ENCODE results near the gene ADD3.

ADD3 gene

GRCh38 chr10:110168601-110169481 lies 161.1 kb downstream of the ADD3 start:
- no peak overlapping the region for H3K4me2 ChIP-seq (ENCODE audit: low read length)
- H3K9me2 ChIP-seq (ENCODE audit: low read depth, low read length), result no peaks in the 10 kb centered on the region
- TF ChIP-seq EZH2 (IDR thresholded peaks at IDR 0.05; ENCODE audit: borderline replicate concordance, low read length), result no peak
- TF ChIP-seq, protein P1, sequence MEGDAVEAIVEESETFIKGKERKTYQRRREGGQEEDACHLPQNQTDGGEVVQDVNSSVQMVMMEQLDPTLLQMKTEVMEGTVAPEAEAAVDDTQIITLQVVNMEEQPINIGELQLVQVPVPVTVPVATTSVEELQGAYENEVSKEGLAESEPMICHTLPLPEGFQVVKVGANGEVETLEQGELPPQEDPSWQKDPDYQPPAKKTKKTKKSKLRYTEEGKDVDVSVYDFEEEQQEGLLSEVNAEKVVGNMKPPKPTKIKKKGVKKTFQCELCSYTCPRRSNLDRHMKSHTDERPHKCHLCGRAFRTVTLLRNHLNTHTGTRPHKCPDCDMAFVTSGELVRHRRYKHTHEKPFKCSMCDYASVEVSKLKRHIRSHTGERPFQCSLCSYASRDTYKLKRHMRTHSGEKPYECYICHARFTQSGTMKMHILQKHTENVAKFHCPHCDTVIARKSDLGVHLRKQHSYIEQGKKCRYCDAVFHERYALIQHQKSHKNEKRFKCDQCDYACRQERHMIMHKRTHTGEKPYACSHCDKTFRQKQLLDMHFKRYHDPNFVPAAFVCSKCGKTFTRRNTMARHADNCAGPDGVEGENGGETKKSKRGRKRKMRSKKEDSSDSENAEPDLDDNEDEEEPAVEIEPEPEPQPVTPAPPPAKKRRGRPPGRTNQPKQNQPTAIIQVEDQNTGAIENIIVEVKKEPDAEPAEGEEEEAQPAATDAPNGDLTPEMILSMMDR (IDR thresholded peaks at IDR 0.05; ENCODE audit: low read length), result no peak
- H3K79me2 ChIP-seq (ENCODE audit: insufficient read depth, low read length), result no peaks in the 10 kb centered on the region
- peaks cover 19% of the 10 kb centered on the region for H3K27me3 ChIP-seq (ENCODE audit: insufficient read depth, low read length)
- H3F3A ChIP-seq (ENCODE audit: insufficient read depth, low read length), result no peaks in the 10 kb centered on the region
- H3K4me1 ChIP-seq (ENCODE audit: insufficient read depth, low read length, severe bottlenecking), result no peaks in the 10 kb centered on the region
- H2AFZ ChIP-seq (ENCODE audit: low read length), result no peak overlapping the region
- H3K9me3 ChIP-seq (ENCODE audit: low read length), result no peaks in the 10 kb centered on the region
- H3K27ac ChIP-seq (ENCODE audit: low read depth, low read length, poor library complexity, severe bottlenecking), result no peak overlapping the region
- H3K36me3 ChIP-seq (ENCODE audit: insufficient read depth, low read length), result no peaks in the 10 kb centered on the region
- no peaks in the 10 kb centered on the region for H4K20me1 ChIP-seq (ENCODE audit: insufficient read depth, low read length)
- H3K4me3 ChIP-seq (ENCODE audit: low read depth, low read length, poor library complexity, severe bottlenecking), result no peak overlapping the region
- H3K9ac ChIP-seq (ENCODE audit: low read length), result no peak overlapping the region

- no peaks in the 10 kb centered on the region for H3K36me3 ChIP-seq (ENCODE audit: insufficient read depth, low read length)
- TF ChIP-seq, protein P1 (IDR thresholded peaks at IDR 0.05; ENCODE audit: low read length), result no peak
- no peak for TF ChIP-seq EZH2 (IDR thresholded peaks at IDR 0.05; ENCODE audit: borderline replicate concordance, low read length)
- H3K9me2 ChIP-seq (ENCODE audit: low read depth, low read length), result no peaks in the 10 kb centered on the region
- H3K4me2 ChIP-seq (ENCODE audit: low read length), result no peak overlapping the region
- no peaks in the 10 kb centered on the region for H3F3A ChIP-seq (ENCODE audit: insufficient read depth, low read length)
- H3K79me2 ChIP-seq (ENCODE audit: insufficient read depth, low read length), result no peaks in the 10 kb centered on the region
- no peak overlapping the region for H3K9ac ChIP-seq (ENCODE audit: low read length)
- no peak overlapping the region for H2AFZ ChIP-seq (ENCODE audit: low read length)
- H3K4me3 ChIP-seq (ENCODE audit: low read depth, low read length, poor library complexity, severe bottlenecking), result no peak overlapping the region
- no peaks in the 10 kb centered on the region for H4K20me1 ChIP-seq (ENCODE audit: insufficient read depth, low read length)
- peaks cover 19% of the 10 kb centered on the region for H3K27me3 ChIP-seq (ENCODE audit: insufficient read depth, low read length)
- no peaks in the 10 kb centered on the region for H3K9me3 ChIP-seq (ENCODE audit: low read length)
- no peak overlapping the region for H3K27ac ChIP-seq (ENCODE audit: low read depth, low read length, poor library complexity, severe bottlenecking)
- no peaks in the 10 kb centered on the region for H3K4me1 ChIP-seq (ENCODE audit: insufficient read depth, low read length, severe bottlenecking)
Measured at GRCh38 chr10:110169586-110169985, 161.8 kb downstream of the ADD3 start.

- H3K79me2 ChIP-seq (ENCODE audit: insufficient read depth, low read length), result no peaks in the 10 kb centered on the region
- H3K4me2 ChIP-seq (ENCODE audit: low read length), result no peak overlapping the region
- no peaks in the 10 kb centered on the region for H3K9me3 ChIP-seq (ENCODE audit: low read length)
- no peaks in the 10 kb centered on the region for H3K9me2 ChIP-seq (ENCODE audit: low read depth, low read length)
- H3K4me1 ChIP-seq (ENCODE audit: insufficient read depth, low read length, severe bottlenecking), result no peaks in the 10 kb centered on the region
- peaks cover 21% of the 10 kb centered on the region for H3K27me3 ChIP-seq (ENCODE audit: insufficient read depth, low read length)
- H2AFZ ChIP-seq (ENCODE audit: low read length), result no peak overlapping the region
- TF ChIP-seq, protein P1 (IDR thresholded peaks at IDR 0.05; ENCODE audit: low read length), result no peak
- TF ChIP-seq EZH2 (IDR thresholded peaks at IDR 0.05; ENCODE audit: borderline replicate concordance, low read length), result no peak
- H3K36me3 ChIP-seq (ENCODE audit: insufficient read depth, low read length), result no peaks in the 10 kb centered on the region
- no peaks in the 10 kb centered on the region for H3F3A ChIP-seq (ENCODE audit: insufficient read depth, low read length)
- H3K27ac ChIP-seq (ENCODE audit: low read depth, low read length, poor library complexity, severe bottlenecking), result no peak overlapping the region
- H3K4me3 ChIP-seq (ENCODE audit: low read depth, low read length, poor library complexity, severe bottlenecking), result no peak overlapping the region
- H4K20me1 ChIP-seq (ENCODE audit: insufficient read depth, low read length), result no peaks in the 10 kb centered on the region
- H3K9ac ChIP-seq (ENCODE audit: low read length), result no peak overlapping the region
Measured at GRCh38 chr10:110170142-110170971, 162.6 kb downstream of the ADD3 start.
